Sigmoid colon (tissue), 7 donors: Measurements from ENCODE around the gene AFDN. TPM values are rescaled to one million over a fixed set of nuclear protein-coding genes. Genes with fewer than 3 reads are reported as not detected.

Experiments used
- DNase-seq: peaks from one replicate; pipeline ENCODE4 v3.0.0-alpha.2; 2019
- H3K27ac ChIP-seq, 4 donors: fragments of 200-600 bp; sonication (generic); one replicate each; pipeline ENCODE4 v1.5.1; 2016 to 2019; ENCODE audit warnings: mild to moderate bottlenecking in 1 of 4
- H3K27me3 ChIP-seq, 3 donors: fragments of 200-600 bp; sonication (generic); one replicate each; pipeline ENCODE4 v1.5.1; 2019; ENCODE audit warnings: mild to moderate bottlenecking in 1 of 3
- H3K36me3 ChIP-seq, 4 donors: fragments of 200-600 bp; sonication (generic); one replicate each; pipeline ENCODE4 v1.5.1; 2016 to 2019
- H3K4me1 ChIP-seq, 4 donors: fragments of 200-600 bp; sonication (generic); one replicate each; pipeline ENCODE4 v1.5.1; 2017 to 2019
- H3K4me3 ChIP-seq, 4 donors: fragments of 200-600 bp; sonication (generic); one replicate each; pipeline ENCODE4 v1.5.1; 2017 to 2019; ENCODE audit warnings: mild to moderate bottlenecking in 2 of 4, moderate library complexity in 1 of 4
- H3K9me3 ChIP-seq, 4 donors: fragments of 200-600 bp in 3 of 4; sonication (generic) in 3 of 4; one replicate each; pipeline versions ENCODE4 v1.5.1 to v1.6.1; 2013 to 2019
- CTCF ChIP-seq, 4 experiments: fragments of 450-650 bp in 3 of 4; fragments of 200-600 bp in 1 of 4; IDR thresholded peaks; one replicate each; pipeline ENCODE4 v1.5.1; 2016 to 2019; ENCODE audit warnings: antibody characterized with exemption in 4 of 4, mild to moderate bottlenecking in 3 of 4, moderate library complexity in 2 of 4
- EP300 ChIP-seq, 4 donors: sonication (generic); formaldehyde crosslinking; IDR thresholded peaks; one replicate each; pipeline ENCODE4 v1.6.1; 2017; ENCODE audit warnings: antibody characterized with exemption in 4 of 4
- POLR2A ChIP-seq, 2 donors: fragments of 450-650 bp; IDR thresholded peaks; one replicate each; pipeline ENCODE4 v1.6.1; 2016; ENCODE audit warnings: antibody characterized with exemption in 2 of 2, mild to moderate bottlenecking in 2 of 2, moderate library complexity in 2 of 2
- POLR2AphosphoS5 ChIP-seq, 4 donors: sonication (generic); formaldehyde crosslinking; IDR thresholded peaks; one replicate each; pipeline ENCODE4 v1.6.1; 2017; ENCODE audit warnings: antibody characterized with exemption in 4 of 4
- WGBS, 2 donors: extraction: QIAGEN DNeasy Blood & Tissue Kit; methylation state at CpG; one replicate each; pipeline ENCODE4 v1.1.7; 2013; 5-methylcytosine and 5-hydroxymethylcytosine counted together
- intact Hi-C: fragments of 100-400 bp; cut with DNase I; formaldehyde crosslinking; loops from one replicate; pipeline ENCODE4 v1.15.1; 2023
- polyA plus RNA-seq, 3 donors: library from polyadenylated mRNA; stranded (reverse); fragments of 200-250 nt; gene quantifications; one replicate each; pipeline ENCODE4 v1.2.3, GENCODE V29; 2013
- total RNA-seq, 4 donors: library from RNA; depleted of rRNA; stranded (reverse); fragments of >200 nt; gene quantifications; one replicate each; pipeline ENCODE4 v1.1.0, GENCODE V29; 2016
- donor health status: healthy with polysubstance abuse.
- donor health status: Bipolar disorder and iron deficiency.
- donor health status: healthy.

Gene AFDN
- total and polyA plus RNA-seq, 7 donors: 43.2 to 104 (median 83.6) TPM

- H3K27ac ChIP-seq: no peak overlapping the region
- no peak for TF ChIP-seq POLR2AphosphoS5 (IDR thresholded peaks at IDR 0.05)
- no peak for TF ChIP-seq POLR2A (IDR thresholded peaks at IDR 0.05)
- TF ChIP-seq EP300 (IDR thresholded peaks at IDR 0.05): no peak
- no peak for TF ChIP-seq CTCF (IDR thresholded peaks at IDR 0.05)
- 95 to 96% methylated on average over 39 of the region's 39 CpGs for WGBS, 2 donors
- DNase-seq: no peak
- H3K36me3 ChIP-seq: no peaks in the 10 kb centered on the region
- H3K4me1 ChIP-seq: no peaks in the 10 kb centered on the region
- H3K9me3 ChIP-seq: no peaks in the 10 kb centered on the region
- intact Hi-C loops: no loop called here
- H3K27me3 ChIP-seq: no peaks in the 10 kb centered on the region
- no peak overlapping the region for H3K4me3 ChIP-seq
These were observed 159.3 kb downstream of the AFDN start for GRCh38 chr6:167985911-167986595.

- H3K27ac ChIP-seq: no peak overlapping the region
- no peak for DNase-seq
- H3K9me3 ChIP-seq: no peaks in the 10 kb centered on the region
- no peaks in the 10 kb centered on the region for H3K27me3 ChIP-seq
- H3K4me3 ChIP-seq: no peak overlapping the region
- 94 to 95% methylated on average over 35 of the region's 35 CpGs for WGBS, 2 donors
- no peaks in the 10 kb centered on the region for H3K4me1 ChIP-seq
- H3K36me3 ChIP-seq: no peaks in the 10 kb centered on the region
- TF ChIP-seq POLR2A (IDR thresholded peaks at IDR 0.05) (no peak), CTCF (IDR thresholded peaks at IDR 0.05) (no peak), POLR2AphosphoS5 (IDR thresholded peaks at IDR 0.05) (no peak), EP300 (IDR thresholded peaks at IDR 0.05) (no peak)
- intact Hi-C loops: no loop called here
These were observed 160.9 kb downstream of the AFDN start for GRCh38 chr6:167987396-167988153.

- H3K4me3 ChIP-seq: no peak overlapping the region
- 75 to 93% methylated on average over 5 of the region's 5 CpGs for WGBS, 2 donors
- TF ChIP-seq POLR2A (IDR thresholded peaks at IDR 0.05) (no peak), CTCF (IDR thresholded peaks at IDR 0.05) (no peak), POLR2AphosphoS5 (IDR thresholded peaks at IDR 0.05) (no peak), EP300 (IDR thresholded peaks at IDR 0.05) (no peak)
- DNase-seq: no peak
- H3K4me1 ChIP-seq: no peaks in the 10 kb centered on the region
- H3K9me3 ChIP-seq: no peaks in the 10 kb centered on the region
- H3K27me3 ChIP-seq: no peaks in the 10 kb centered on the region
- no peaks in the 10 kb centered on the region for H3K36me3 ChIP-seq
- no peak overlapping the region for H3K27ac ChIP-seq
- intact Hi-C loops: no loop called here
These were observed 161.4 kb downstream of the AFDN start for GRCh38 chr6:167988154-167988495.

GRCh38 chr6:167988945-167989841 is 162.5 kb downstream of the AFDN start:
- Histone ChIP-seq H3K27me3 (no peaks in the 10 kb centered on the region), H3K9me3 (no peaks in the 10 kb centered on the region), H3K4me1 (no peaks in the 10 kb centered on the region), H3K4me3 (no peak overlapping the region), H3K27ac (no peak overlapping the region), H3K36me3 (no peaks in the 10 kb centered on the region)
- DNase-seq: no peak
- 95 to 96% methylated on average over 36 of the region's 36 CpGs for WGBS, 2 donors
- intact Hi-C loops: no loop called here
- TF ChIP-seq POLR2AphosphoS5 (IDR thresholded peaks at IDR 0.05) (no peak), POLR2A (IDR thresholded peaks at IDR 0.05) (no peak), CTCF (IDR thresholded peaks at IDR 0.05) (no peak), EP300 (IDR thresholded peaks at IDR 0.05) (no peak)
